ENCODE data around the gene TCF25.

Gene TCF25

DNA sequence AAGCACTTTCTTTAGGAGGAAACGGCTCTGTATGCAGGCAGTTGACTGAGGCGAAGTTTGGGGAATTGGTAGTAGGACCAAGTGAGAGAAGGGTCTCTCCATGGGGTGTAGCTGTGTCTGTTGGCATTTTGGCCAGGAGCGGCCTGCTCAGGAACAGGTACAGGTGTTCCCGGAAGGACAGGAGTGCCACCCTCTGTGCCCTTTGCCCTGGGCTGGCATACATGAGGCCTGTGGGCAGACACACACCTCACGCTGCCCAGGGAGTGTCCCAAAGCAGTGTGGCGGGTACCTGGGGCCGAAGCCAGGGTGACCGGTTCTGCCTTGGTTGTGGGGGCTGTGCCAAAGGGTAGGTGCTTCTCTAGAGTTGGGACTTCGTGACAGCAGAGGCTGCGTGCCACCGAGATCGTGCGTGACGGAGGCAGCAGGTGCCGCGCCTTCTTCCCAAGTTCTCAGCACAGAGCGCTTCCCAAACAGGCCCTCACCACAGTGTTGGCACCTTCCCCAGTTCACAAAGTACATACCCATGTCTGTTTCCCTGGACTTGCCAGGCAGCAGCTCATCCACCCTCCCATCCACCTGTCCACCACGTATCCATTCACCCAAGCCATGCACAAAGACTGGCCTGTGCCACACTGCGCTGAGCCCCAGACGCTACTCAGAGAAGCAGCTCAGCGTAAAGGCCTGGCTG lies 19.9 kb upstream of the TCF25 start:
- no peaks in the 10 kb centered on the region for H3K9me3 ChIP-seq (ENCODE audit: insufficient read depth, low read length)
- no peaks in the 10 kb centered on the region for H3F3A ChIP-seq (ENCODE audit: insufficient read depth)
- no peaks in the 10 kb centered on the region for H3K79me2 ChIP-seq (ENCODE audit: insufficient read depth, low read length)
- no peaks in the 10 kb centered on the region for H3K36me3 ChIP-seq (ENCODE audit: low read length)
- H3K27ac ChIP-seq (ENCODE audit: low read depth, low read length): no peak overlapping the region
- no peak overlapping the region for H3K4me3 ChIP-seq (ENCODE audit: insufficient read depth, low read length, poor library complexity, severe bottlenecking)
- no peak overlapping the region for H3K9ac ChIP-seq (ENCODE audit: low read length)
- no peaks in the 10 kb centered on the region for H4K20me1 ChIP-seq (ENCODE audit: low read depth, low read length)
- H3K27me3 ChIP-seq (ENCODE audit: low read length): no peaks in the 10 kb centered on the region
- no peak overlapping the region for H2AFZ ChIP-seq (ENCODE audit: low read depth, low read length, severe bottlenecking)
- no peak overlapping the region for H3K4me2 ChIP-seq (ENCODE audit: low read depth, low read length, poor library complexity, severe bottlenecking)
- TF ChIP-seq, protein P1, sequence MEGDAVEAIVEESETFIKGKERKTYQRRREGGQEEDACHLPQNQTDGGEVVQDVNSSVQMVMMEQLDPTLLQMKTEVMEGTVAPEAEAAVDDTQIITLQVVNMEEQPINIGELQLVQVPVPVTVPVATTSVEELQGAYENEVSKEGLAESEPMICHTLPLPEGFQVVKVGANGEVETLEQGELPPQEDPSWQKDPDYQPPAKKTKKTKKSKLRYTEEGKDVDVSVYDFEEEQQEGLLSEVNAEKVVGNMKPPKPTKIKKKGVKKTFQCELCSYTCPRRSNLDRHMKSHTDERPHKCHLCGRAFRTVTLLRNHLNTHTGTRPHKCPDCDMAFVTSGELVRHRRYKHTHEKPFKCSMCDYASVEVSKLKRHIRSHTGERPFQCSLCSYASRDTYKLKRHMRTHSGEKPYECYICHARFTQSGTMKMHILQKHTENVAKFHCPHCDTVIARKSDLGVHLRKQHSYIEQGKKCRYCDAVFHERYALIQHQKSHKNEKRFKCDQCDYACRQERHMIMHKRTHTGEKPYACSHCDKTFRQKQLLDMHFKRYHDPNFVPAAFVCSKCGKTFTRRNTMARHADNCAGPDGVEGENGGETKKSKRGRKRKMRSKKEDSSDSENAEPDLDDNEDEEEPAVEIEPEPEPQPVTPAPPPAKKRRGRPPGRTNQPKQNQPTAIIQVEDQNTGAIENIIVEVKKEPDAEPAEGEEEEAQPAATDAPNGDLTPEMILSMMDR (IDR thresholded peaks at IDR 0.05; ENCODE audit: insufficient read depth, low read length, poor library complexity, severe bottlenecking): no peak
- no peak for TF ChIP-seq EZH2phosphoT487 (conservative IDR thresholded peaks at IDR 0.05; ENCODE audit: low read length)
- no peaks in the 10 kb centered on the region for H3K9me2 ChIP-seq (replicated peaks; ENCODE audit: insufficient read depth, low read length)

DNA sequence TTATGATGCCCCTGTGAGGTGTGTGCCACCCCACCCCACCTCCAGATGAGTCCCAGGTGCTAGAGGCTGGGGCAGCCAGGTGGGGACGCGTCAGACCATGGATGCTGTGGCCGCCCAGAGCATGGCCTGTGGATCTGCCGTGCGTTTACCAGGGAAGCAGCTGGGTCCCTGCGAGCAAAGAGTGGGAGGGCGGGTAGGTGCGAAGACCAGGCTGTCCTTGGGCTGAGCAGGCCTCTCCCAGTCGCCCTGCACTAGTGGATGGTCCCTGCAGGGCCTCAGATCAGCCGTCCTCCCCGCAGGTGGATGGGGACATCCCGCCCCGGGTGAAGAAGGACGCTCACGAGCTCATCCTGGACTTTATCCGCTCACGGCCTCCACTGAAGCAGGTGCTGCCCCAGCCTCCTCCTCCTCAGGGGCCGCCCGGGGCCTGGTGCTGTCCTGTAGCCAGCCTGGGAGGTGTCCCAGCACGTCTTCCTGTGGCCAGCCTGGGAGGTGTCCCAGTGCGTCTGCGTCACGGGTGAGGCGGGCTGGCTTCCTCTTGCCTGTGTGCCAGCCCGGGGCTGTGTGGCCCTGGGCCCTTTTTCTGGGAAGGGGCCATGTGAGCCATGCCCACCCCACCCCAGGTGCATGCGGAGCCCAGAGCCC lies 18.0 kb upstream of the TCF25 start:
- no peak overlapping the region for H3K27ac ChIP-seq (ENCODE audit: low read depth, low read length)
- no peak overlapping the region for H2AFZ ChIP-seq (ENCODE audit: low read depth, low read length, severe bottlenecking)
- no peaks in the 10 kb centered on the region for H3K9me2 ChIP-seq (replicated peaks; ENCODE audit: insufficient read depth, low read length)
- H3K36me3 ChIP-seq (ENCODE audit: low read length): no peaks in the 10 kb centered on the region
- no peak overlapping the region for H3K9ac ChIP-seq (ENCODE audit: low read length)
- no peaks in the 10 kb centered on the region for H3K9me3 ChIP-seq (ENCODE audit: insufficient read depth, low read length)
- H3K4me2 ChIP-seq (ENCODE audit: low read depth, low read length, poor library complexity, severe bottlenecking): no peak overlapping the region
- H3F3A ChIP-seq (ENCODE audit: insufficient read depth): no peaks in the 10 kb centered on the region
- no peaks in the 10 kb centered on the region for H3K79me2 ChIP-seq (ENCODE audit: insufficient read depth, low read length)
- no peaks in the 10 kb centered on the region for H4K20me1 ChIP-seq (ENCODE audit: low read depth, low read length)
- H3K27me3 ChIP-seq (ENCODE audit: low read length): no peaks in the 10 kb centered on the region
- TF ChIP-seq, protein P1 (IDR thresholded peaks at IDR 0.05; ENCODE audit: insufficient read depth, low read length, poor library complexity, severe bottlenecking): no peak
- TF ChIP-seq EZH2phosphoT487 (conservative IDR thresholded peaks at IDR 0.05; ENCODE audit: low read length): no peak
- no peak overlapping the region for H3K4me3 ChIP-seq (ENCODE audit: insufficient read depth, low read length, poor library complexity, severe bottlenecking)

DNA sequence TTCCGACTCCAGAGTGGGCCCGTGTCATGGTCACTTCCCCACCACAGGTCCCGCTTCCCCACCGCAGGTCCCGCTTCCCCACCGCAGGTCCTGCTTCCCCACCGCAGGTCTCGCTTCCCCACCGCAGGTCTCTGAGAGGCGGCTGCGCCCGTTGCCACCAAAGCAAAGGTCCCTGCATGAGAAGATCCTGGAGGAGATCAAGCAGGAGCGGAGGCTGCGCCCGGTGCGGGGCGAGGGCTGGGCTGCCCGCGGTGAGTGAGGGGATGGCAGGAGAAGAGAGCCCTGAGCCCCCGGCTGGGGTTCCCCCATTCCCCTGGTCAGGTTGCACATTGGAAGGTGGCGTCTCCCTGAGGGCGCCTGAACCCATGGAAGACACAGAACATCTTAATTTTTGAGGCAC lies 17.4 kb upstream of the TCF25 start:
- H3K4me2 ChIP-seq (ENCODE audit: low read depth, low read length, poor library complexity, severe bottlenecking): no peak overlapping the region
- H3K9ac ChIP-seq (ENCODE audit: low read length): no peak overlapping the region
- H3K27me3 ChIP-seq (ENCODE audit: low read length): no peaks in the 10 kb centered on the region
- H4K20me1 ChIP-seq (ENCODE audit: low read depth, low read length): no peaks in the 10 kb centered on the region
- no peak overlapping the region for H3K27ac ChIP-seq (ENCODE audit: low read depth, low read length)
- no peaks in the 10 kb centered on the region for H3K9me3 ChIP-seq (ENCODE audit: insufficient read depth, low read length)
- H2AFZ ChIP-seq (ENCODE audit: low read depth, low read length, severe bottlenecking): no peak overlapping the region
- no peaks in the 10 kb centered on the region for H3K79me2 ChIP-seq (ENCODE audit: insufficient read depth, low read length)
- no peak overlapping the region for H3K4me3 ChIP-seq (ENCODE audit: insufficient read depth, low read length, poor library complexity, severe bottlenecking)
- H3K9me2 ChIP-seq (replicated peaks; ENCODE audit: insufficient read depth, low read length): no peaks in the 10 kb centered on the region
- no peak for TF ChIP-seq EZH2phosphoT487 (conservative IDR thresholded peaks at IDR 0.05; ENCODE audit: low read length)
- H3K36me3 ChIP-seq (ENCODE audit: low read length): no peaks in the 10 kb centered on the region
- no peaks in the 10 kb centered on the region for H3F3A ChIP-seq (ENCODE audit: insufficient read depth)

DNA sequence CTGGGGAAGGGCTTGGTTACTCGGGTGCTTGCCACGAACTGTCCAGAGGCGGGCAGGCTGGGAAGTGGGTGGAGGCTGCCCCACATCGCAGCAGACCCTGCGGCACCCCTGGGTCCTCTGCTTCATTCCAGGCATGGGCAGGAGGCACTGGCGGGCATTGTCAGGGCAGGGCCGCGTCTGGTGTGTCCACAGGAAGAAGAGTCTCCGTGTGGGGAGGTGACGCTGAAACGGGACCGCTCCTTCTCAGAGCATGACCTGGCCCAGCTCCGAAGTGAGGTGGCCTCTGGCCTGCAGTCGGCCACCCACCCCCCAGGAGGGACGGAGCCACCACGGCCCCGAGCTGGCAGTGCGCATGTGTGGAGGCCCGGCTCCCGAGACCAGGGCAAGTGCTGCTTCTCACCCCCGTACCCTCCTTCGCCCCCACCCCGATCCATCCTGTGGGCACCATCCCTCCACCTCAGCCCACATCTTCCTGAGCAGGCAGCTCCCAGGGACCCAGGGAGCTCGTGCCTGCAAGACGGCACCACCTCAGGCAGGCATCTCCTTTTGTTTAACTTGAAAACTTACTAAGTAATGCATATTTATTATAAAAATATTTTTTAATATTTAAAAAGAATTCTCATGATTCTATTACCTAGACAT lies 14.3 kb upstream of the TCF25 start:
- H3K4me2 ChIP-seq (ENCODE audit: low read depth, low read length, poor library complexity, severe bottlenecking): no peak overlapping the region
- no peaks in the 10 kb centered on the region for H4K20me1 ChIP-seq (ENCODE audit: low read depth, low read length)
- no peak overlapping the region for H3K27ac ChIP-seq (ENCODE audit: low read depth, low read length)
- no peak overlapping the region for H3K9ac ChIP-seq (ENCODE audit: low read length)
- no peak overlapping the region for H2AFZ ChIP-seq (ENCODE audit: low read depth, low read length, severe bottlenecking)
- TF ChIP-seq EZH2phosphoT487 (conservative IDR thresholded peaks at IDR 0.05; ENCODE audit: low read length): no peak
- TF ChIP-seq, protein P1 (IDR thresholded peaks at IDR 0.05; ENCODE audit: insufficient read depth, low read length, poor library complexity, severe bottlenecking): no peak
- H3K4me3 ChIP-seq (ENCODE audit: insufficient read depth, low read length, poor library complexity, severe bottlenecking): no peak overlapping the region
- no peaks in the 10 kb centered on the region for H3K9me3 ChIP-seq (ENCODE audit: insufficient read depth, low read length)
- no peaks in the 10 kb centered on the region for H3K9me2 ChIP-seq (replicated peaks; ENCODE audit: insufficient read depth, low read length)
- no peaks in the 10 kb centered on the region for H3F3A ChIP-seq (ENCODE audit: insufficient read depth)
- H3K36me3 ChIP-seq (ENCODE audit: low read length): no peaks in the 10 kb centered on the region
- no peaks in the 10 kb centered on the region for H3K27me3 ChIP-seq (ENCODE audit: low read length)
- H3K79me2 ChIP-seq (ENCODE audit: insufficient read depth, low read length): no peaks in the 10 kb centered on the region

All from SU-DHL-6 (cell line).